Measurements from ENCODE around the gene PFN1.

The PFN1 gene

GRCh38 chr17:4898927-4899326 is 49.4 kb downstream of the PFN1 start:
- Histone ChIP-seq H3K4me3 (peak overlapping the region; percentile 69), H3K27ac (peak overlapping the region in 1 of 2 donors; percentile 40)
- no peak for TF ChIP-seq CTCF (IDR thresholded peaks at IDR 0.05)
- no peak for DNase-seq (ENCODE audit: low spot score)

- no peak for TF ChIP-seq CTCF (IDR thresholded peaks at IDR 0.05)
- Histone ChIP-seq H3K27ac (no peak overlapping the region), H3K4me3 (no peak overlapping the region)
- DNase-seq (ENCODE audit: low spot score) = peak; percentile 74
These were observed 50.0 kb downstream of the PFN1 start for GRCh38 chr17:4898351-4898750.

GRCh38 chr17:4897785-4898184 is 50.5 kb downstream of the PFN1 start:
- DNase-seq (ENCODE audit: low spot score) = peak; percentile 69
- Histone ChIP-seq H3K4me3 (no peak overlapping the region), H3K27ac (no peak overlapping the region)
- no peak for TF ChIP-seq CTCF (IDR thresholded peaks at IDR 0.05)

GRCh38 chr17:4897198-4897687 is 51.1 kb downstream of the PFN1 start:
- no peak for TF ChIP-seq CTCF (IDR thresholded peaks at IDR 0.05)

GRCh38 chr17:4896332-4897197 is 51.8 kb downstream of the PFN1 start:
- Histone ChIP-seq H3K27ac (no peak overlapping the region), H3K4me3 (no peak overlapping the region)
- peak; percentile 70 for DNase-seq (ENCODE audit: low spot score)
- TF ChIP-seq CTCF (IDR thresholded peaks at IDR 0.05) = no peak

More at GRCh38 chr17:4897198-4897687, 51.1 kb downstream of the PFN1 start:
- H3K4me3 ChIP-seq = no peak overlapping the region
- H3K27ac ChIP-seq = no peak overlapping the region
- DNase-seq (ENCODE audit: low spot score) = peak; percentile 74

GRCh38 chr17:4895657-4896331 is 52.5 kb downstream of the PFN1 start:
- no peak for TF ChIP-seq CTCF (IDR thresholded peaks at IDR 0.05)
- Histone ChIP-seq H3K27ac (no peak overlapping the region), H3K4me3 (no peak overlapping the region)
- peak; percentile 71 for DNase-seq (ENCODE audit: low spot score)
